Endothelial cell (in vitro differentiated cells): Measurements from ENCODE around the gene NISCH. TPM values are rescaled to one million over a fixed set of nuclear protein-coding genes. Genes with fewer than 3 reads are reported as not detected.
A peak's percentile ranks its signal among the peaks of the same experiment; 100 is the strongest.

Source experiments
- DNase-seq: peaks from one replicate; pipeline ENCODE4 v3.0.0; 2021; ENCODE audit warnings: low spot score
- H3K27ac Mint-ChIP-seq: one replicate; pipeline ENCODE4 v1.8.0; 2021; ENCODE audit warnings: mixed read lengths, inconsistent platforms; ENCODE audit not compliant: unreplicated experiment
- H3K27me3 Mint-ChIP-seq: one replicate; pipeline ENCODE4 v1.8.0; 2021; ENCODE audit warnings: mild to moderate bottlenecking, moderate library complexity, mixed read lengths, inconsistent platforms; ENCODE audit not compliant: unreplicated experiment
- H3K36me3 Mint-ChIP-seq: one replicate; pipeline ENCODE4 v1.8.0; 2021; ENCODE audit warnings: mild to moderate bottlenecking, low read depth, mixed read lengths, inconsistent platforms; ENCODE audit not compliant: unreplicated experiment
- H3K4me1 Mint-ChIP-seq: one replicate; pipeline ENCODE4 v1.8.0; 2021; ENCODE audit warnings: mild to moderate bottlenecking, mixed read lengths, inconsistent platforms; ENCODE audit not compliant: unreplicated experiment
- H3K4me3 Mint-ChIP-seq: one replicate; pipeline ENCODE4 v1.8.0; 2021; ENCODE audit warnings: mild to moderate bottlenecking, mixed read lengths, inconsistent platforms; ENCODE audit not compliant: unreplicated experiment
- H3K9me3 Mint-ChIP-seq: one replicate; pipeline ENCODE4 v1.8.0; 2021; ENCODE audit warnings: mixed read lengths, inconsistent platforms; ENCODE audit not compliant: unreplicated experiment
- CTCF ChIP-seq: fragments of 200-600 bp; sonication (generic); IDR thresholded peaks from one replicate; pipeline ENCODE4 v1.5.0; 2021; ENCODE audit warnings: antibody characterized with exemption; ENCODE audit not compliant: unreplicated experiment
- total RNA-seq: library from RNA; stranded (reverse); fragmentation: NEBNext Ultra II Directional; extraction: Animal tissue kit (Norgen Biotek cat#: 25700); gene quantifications from one replicate; pipeline ENCODE4 v1.2.1, GENCODE V29; 2021; ENCODE audit not compliant: unreplicated experiment

NISCH gene
- total RNA-seq, 1 donor from 2014 or later, result 261 TPM

DNA sequence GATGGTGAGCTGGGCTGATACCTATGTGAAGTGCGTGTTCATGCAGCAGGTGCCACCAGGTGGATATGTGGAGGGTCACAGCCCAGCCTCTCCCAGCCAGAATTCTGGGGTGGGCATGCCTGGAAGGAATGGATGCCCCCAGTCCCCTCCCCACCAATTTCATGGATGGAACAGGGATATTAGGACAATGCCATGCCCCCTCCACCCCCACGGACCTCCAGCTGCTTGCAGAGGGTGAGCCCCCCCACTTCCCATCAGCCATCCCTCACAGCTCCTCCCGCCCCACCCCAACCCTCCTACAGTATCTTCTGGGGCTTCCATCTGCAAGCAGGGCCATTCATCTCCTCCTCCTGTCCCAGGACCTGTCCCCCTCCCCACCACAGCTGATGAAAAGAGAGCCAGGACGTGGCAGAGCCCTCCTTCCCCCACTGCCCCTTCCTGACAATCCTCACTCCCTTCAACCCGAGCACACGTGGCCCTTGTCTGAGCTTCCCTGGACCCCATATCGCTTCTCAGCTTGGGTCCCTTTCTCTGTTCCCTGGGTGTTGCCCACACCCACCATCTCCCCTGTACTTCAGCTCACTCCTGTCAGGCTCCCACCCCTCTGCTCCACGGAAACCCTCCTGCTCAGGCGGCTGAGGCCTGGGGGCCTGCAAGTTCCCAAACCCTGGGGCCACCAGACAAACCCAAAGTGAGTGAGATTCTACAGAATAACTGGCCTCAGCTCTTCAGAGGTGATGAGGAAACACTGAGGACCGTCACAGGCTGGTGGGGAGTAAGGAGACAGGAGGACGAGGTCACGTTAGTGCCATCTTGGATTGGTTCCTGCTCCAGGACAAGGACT, 7.7 kb upstream of the NISCH start:
- no peaks in the 10 kb centered on the region for H3K36me3 Mint-ChIP-seq
- DNase-seq, result no peak

GRCh38 chr3:52450489-52451236, 4.7 kb upstream of the NISCH start:
- no peak overlapping the region for H3K4me3 Mint-ChIP-seq
- peaks cover 5% of the 10 kb centered on the region for H3K36me3 Mint-ChIP-seq
- H3K27me3 Mint-ChIP-seq, result peaks cover 12% of the 10 kb centered on the region
- DNase-seq, result no peak
- TF ChIP-seq CTCF, result no peak
- no peaks in the 10 kb centered on the region for H3K9me3 Mint-ChIP-seq
- peaks cover 32% of the 10 kb centered on the region for H3K4me1 Mint-ChIP-seq
- no peak overlapping the region for H3K27ac Mint-ChIP-seq

More for the DNA sequence above, 7.7 kb upstream of the NISCH start:
- Mint-ChIP-seq H3K4me1 (peaks cover 45% of the 10 kb centered on the region), H3K4me3 (no peak overlapping the region), H3K9me3 (no peaks in the 10 kb centered on the region), H3K27ac (no peak overlapping the region), H3K27me3 (peaks cover 12% of the 10 kb centered on the region)
- TF ChIP-seq CTCF, result no peak

- H3K27ac Mint-ChIP-seq, result no peak overlapping the region
- peaks cover 37% of the 10 kb centered on the region for H3K4me1 Mint-ChIP-seq
- no peak for DNase-seq
- TF ChIP-seq CTCF, result peak; percentile 31
- peaks cover 12% of the 10 kb centered on the region for H3K27me3 Mint-ChIP-seq
- H3K9me3 Mint-ChIP-seq, result no peaks in the 10 kb centered on the region
- no peak overlapping the region for H3K4me3 Mint-ChIP-seq
- H3K36me3 Mint-ChIP-seq, result peaks cover 8% of the 10 kb centered on the region
Observed at GRCh38 chr3:52451237-52452083, 3.9 kb upstream of the NISCH start.

- Mint-ChIP-seq H3K36me3 (peaks cover 10% of the 10 kb centered on the region), H3K9me3 (no peaks in the 10 kb centered on the region), H3K4me3 (no peak overlapping the region), H3K27me3 (peaks cover 14% of the 10 kb centered on the region), H3K4me1 (peaks cover 37% of the 10 kb centered on the region), H3K27ac (no peak overlapping the region)
- no peak for TF ChIP-seq CTCF
- no peak for DNase-seq
Observed at GRCh38 chr3:52452126-52452525, 3.3 kb upstream of the NISCH start.
